ENCODE data around the gene SRRM5.
"Not testable (repeated sequence)": the region's sequence is repeated elsewhere in the genome, so short reads cannot be mapped to it uniquely, and the experiment has no call there.

The SRRM5 gene

DNA sequence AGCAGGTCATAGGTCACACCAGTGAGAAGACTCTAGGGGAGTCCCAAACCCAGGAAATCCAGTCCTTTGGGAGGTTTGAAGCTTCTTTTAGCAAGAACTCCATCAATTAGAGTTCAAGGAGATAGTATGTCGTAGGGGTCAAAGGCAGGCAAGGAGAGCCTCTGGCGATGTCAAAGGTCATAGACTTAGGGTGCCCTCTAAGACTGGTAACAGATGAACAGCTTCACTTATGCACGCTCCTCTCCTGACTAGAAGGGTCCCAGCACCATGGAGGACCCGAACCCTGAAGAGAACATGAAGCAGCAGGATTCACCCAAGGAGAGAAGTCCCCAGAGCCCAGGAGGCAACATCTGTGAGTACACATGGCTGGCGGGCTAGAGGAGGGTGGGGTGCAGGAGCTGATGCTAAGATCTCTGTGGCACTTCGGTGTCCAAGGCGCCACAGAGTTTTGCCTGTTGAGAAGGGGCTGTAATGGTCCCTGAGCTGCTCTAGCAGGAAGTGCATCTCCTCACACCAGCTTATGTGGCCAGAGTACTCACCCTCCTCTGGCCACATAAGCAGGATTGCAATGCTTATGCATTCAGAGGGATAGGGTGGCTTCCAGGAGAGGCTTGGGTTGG lies 14.9 kb upstream of the SRRM5 start:
- H3K4me2 ChIP-seq (ENCODE audit: low read length): peak overlapping the region; percentile 81
- peak overlapping the region; percentile 16 for H4K8ac ChIP-seq (ENCODE audit: low read depth, low read length)
- WGBS (ENCODE audit: extremely low coverage, insufficient coverage, low lambda C conversion rate): no CpG with 5 or more reads among the region's 7 CpGs
- no peak overlapping the region for H2BK120ac ChIP-seq (ENCODE audit: low read depth, low read length)
- H3K36me3 ChIP-seq (ENCODE audit: control insufficient read depth, insufficient read depth, low read length): no peaks in the 10 kb centered on the region
- no peaks in the 10 kb centered on the region for H3K27me3 ChIP-seq (ENCODE audit: insufficient read depth, low read length, poor library complexity)
- no peak overlapping the region for H3K4ac ChIP-seq (ENCODE audit: low read depth, low read length)
- H4K5ac ChIP-seq (ENCODE audit: low read length): no peak overlapping the region
- H3K4me3 ChIP-seq (ENCODE audit: low read length): peak overlapping the region; percentile 72
- peaks cover 17% of the 10 kb centered on the region for H3K79me2 ChIP-seq (ENCODE audit: control insufficient read depth, insufficient read depth, low read length)
- DNase-seq: no peak
- H3K79me1 ChIP-seq (ENCODE audit: low read length): peaks cover 16% of the 10 kb centered on the region
- H2AK5ac ChIP-seq (ENCODE audit: low read length): no peak overlapping the region
- H3K56ac ChIP-seq (ENCODE audit: low read length): peak overlapping the region; percentile 86
- H2BK5ac ChIP-seq (ENCODE audit: low read length): no peak overlapping the region
- H3K23ac ChIP-seq (ENCODE audit: low read length): no peak overlapping the region
- H3K18ac ChIP-seq (ENCODE audit: low read length): no peak overlapping the region
- no peak overlapping the region for H3K27ac ChIP-seq (ENCODE audit: low read depth, low read length)
- peaks cover 1% of the 10 kb centered on the region for H3K4me1 ChIP-seq (ENCODE audit: control insufficient read depth, low read depth, low read length)
- H3K9ac ChIP-seq (ENCODE audit: low read length): peak overlapping the region; percentile 84
- no peak overlapping the region for H2BK15ac ChIP-seq (replicated peaks; ENCODE audit: low read depth)

DNA sequence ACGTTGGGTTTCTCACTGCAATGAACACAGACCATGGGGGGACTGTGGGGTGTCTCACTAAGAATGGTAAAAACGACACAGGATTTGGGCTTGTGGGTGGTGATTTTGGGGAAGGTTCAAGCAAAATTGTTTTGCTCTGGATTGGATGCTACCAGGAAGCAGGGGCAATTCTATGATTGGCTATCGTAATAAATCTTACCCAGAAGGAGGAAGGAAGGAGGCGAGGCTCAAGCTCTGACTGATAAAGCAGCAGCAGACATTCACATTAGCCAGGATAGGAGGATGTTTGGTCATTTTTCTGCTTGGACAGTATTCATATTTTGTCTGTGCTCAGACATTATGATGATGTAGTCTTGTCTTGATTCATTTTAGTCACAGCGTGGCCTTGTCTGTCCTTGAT lies 14.0 kb upstream of the SRRM5 start:
- Histone ChIP-seq H4K5ac (ENCODE audit: low read length) (no peak overlapping the region), H3K4me1 (ENCODE audit: control insufficient read depth, low read depth, low read length) (peaks cover 1% of the 10 kb centered on the region), H2BK5ac (ENCODE audit: low read length) (no peak overlapping the region), H3K18ac (ENCODE audit: low read length) (no peak overlapping the region), H3K36me3 (ENCODE audit: control insufficient read depth, insufficient read depth, low read length) (no peaks in the 10 kb centered on the region), H2AK5ac (ENCODE audit: low read length) (no peak overlapping the region), H2BK120ac (ENCODE audit: low read depth, low read length) (no peak overlapping the region), H2BK15ac (replicated peaks; ENCODE audit: low read depth) (no peak overlapping the region), H3K27ac (ENCODE audit: low read depth, low read length) (no peak overlapping the region), H3K4me2 (ENCODE audit: low read length) (no peak overlapping the region), H3K56ac (ENCODE audit: low read length) (peak overlapping the region; percentile 38), H4K8ac (ENCODE audit: low read depth, low read length) (no peak overlapping the region), H3K79me1 (ENCODE audit: low read length) (peaks cover 16% of the 10 kb centered on the region), H3K4ac (ENCODE audit: low read depth, low read length) (no peak overlapping the region), H3K4me3 (ENCODE audit: low read length) (no peak overlapping the region), H3K27me3 (ENCODE audit: insufficient read depth, low read length, poor library complexity) (no peaks in the 10 kb centered on the region), H3K23ac (ENCODE audit: low read length) (no peak overlapping the region), H3K79me2 (ENCODE audit: control insufficient read depth, insufficient read depth, low read length) (peaks cover 17% of the 10 kb centered on the region), H3K9ac (ENCODE audit: low read length) (peak overlapping the region; percentile 13)
- WGBS (ENCODE audit: extremely low coverage, insufficient coverage, low lambda C conversion rate): no CpG with 5 or more reads among the region's 5 CpGs
- no peak for DNase-seq

DNA sequence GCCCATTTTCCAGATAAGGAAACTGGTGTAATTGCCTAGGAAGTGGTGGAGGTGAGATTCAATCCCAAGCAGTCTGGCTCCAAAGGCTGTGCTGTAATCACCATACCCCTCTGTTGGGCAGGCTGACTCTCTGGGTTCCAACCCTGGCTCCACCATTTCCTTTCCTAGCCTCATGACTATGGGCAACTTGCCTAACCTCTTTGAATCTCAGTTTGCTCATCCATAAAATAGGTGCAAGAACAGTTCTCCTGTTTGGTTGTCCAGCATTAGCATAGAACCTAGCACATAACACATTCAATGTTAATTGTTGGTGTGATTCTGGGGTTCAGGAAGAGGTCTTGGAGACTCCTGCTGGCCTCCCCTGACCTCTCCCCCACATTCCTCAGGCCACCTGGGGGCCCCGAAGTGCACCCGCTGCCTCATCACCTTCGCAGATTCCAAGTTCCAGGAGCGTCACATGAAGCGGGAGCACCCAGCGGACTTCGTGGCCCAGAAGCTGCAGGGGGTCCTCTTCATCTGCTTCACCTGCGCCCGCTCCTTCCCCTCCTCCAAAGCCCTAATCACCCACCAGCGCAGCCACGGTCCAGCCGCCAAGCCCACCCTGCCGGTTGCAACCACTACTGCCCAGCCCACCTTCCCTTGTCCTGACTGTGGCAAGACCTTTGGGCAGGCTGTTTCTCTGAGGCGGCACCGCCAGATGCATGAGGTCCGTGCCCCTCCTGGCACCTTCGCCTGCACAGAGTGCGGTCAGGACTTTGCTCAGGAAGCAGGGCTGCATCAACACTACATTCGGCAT lies 13.2 kb upstream of the SRRM5 start:
- no peak overlapping the region for H2BK120ac ChIP-seq (ENCODE audit: low read depth, low read length)
- H2BK15ac ChIP-seq (replicated peaks; ENCODE audit: low read depth): no peak overlapping the region
- H3K36me3 ChIP-seq (ENCODE audit: control insufficient read depth, insufficient read depth, low read length): no peaks in the 10 kb centered on the region
- H4K5ac ChIP-seq (ENCODE audit: low read length): no peak overlapping the region
- H3K18ac ChIP-seq (ENCODE audit: low read length): no peak overlapping the region
- H4K8ac ChIP-seq (ENCODE audit: low read depth, low read length): no peak overlapping the region
- no peak overlapping the region for H3K56ac ChIP-seq (ENCODE audit: low read length)
- H3K27ac ChIP-seq (ENCODE audit: low read depth, low read length): no peak overlapping the region
- H3K9ac ChIP-seq (ENCODE audit: low read length): no peak overlapping the region
- H3K23ac ChIP-seq (ENCODE audit: low read length): no peak overlapping the region
- no peak overlapping the region for H3K4ac ChIP-seq (ENCODE audit: low read depth, low read length)
- H3K27me3 ChIP-seq (ENCODE audit: insufficient read depth, low read length, poor library complexity): no peaks in the 10 kb centered on the region
- no peak overlapping the region for H2BK5ac ChIP-seq (ENCODE audit: low read length)
- no peak overlapping the region for H3K4me3 ChIP-seq (ENCODE audit: low read length)
- H3K79me1 ChIP-seq (ENCODE audit: low read length): peaks cover 12% of the 10 kb centered on the region
- H3K4me1 ChIP-seq (ENCODE audit: control insufficient read depth, low read depth, low read length): peaks cover 1% of the 10 kb centered on the region
- no peak overlapping the region for H3K4me2 ChIP-seq (ENCODE audit: low read length)
- peaks cover 17% of the 10 kb centered on the region for H3K79me2 ChIP-seq (ENCODE audit: control insufficient read depth, insufficient read depth, low read length)
- H2AK5ac ChIP-seq (ENCODE audit: low read length): no peak overlapping the region
- no CpG with 5 or more reads among the region's 19 CpGs for WGBS (ENCODE audit: extremely low coverage, insufficient coverage, low lambda C conversion rate)
- DNase-seq: no peak

DNA sequence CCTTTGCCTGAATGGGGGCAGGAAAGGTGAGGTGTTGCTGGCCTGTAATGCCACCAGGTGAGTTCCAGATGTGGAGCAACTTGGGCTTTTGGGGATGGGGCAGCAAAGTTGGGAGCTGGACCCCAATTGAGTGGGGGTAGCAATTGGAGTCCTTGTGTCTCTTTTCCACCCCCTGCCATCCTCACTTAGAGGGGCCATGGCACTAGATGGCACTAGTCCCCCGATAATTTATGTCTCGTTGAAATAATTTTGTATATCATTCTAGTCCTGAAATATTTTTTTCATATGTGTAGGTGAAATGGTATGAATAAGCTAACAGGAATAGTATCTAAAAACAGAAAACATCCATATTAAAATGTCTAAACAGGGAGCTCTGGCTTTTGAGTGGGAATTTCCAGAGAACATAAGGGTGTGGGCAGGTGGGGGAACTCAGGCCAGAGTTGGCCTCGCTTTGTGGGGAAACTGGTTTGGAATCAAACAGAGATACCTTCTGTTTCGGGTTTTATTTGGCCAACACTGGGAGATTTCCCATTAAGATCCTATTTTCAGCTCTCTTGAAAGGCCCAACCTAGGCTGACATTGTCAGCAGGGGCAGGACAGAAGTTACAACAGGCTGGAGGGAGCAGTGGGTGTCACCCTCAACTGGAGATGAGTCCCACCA lies 12.1 kb upstream of the SRRM5 start:
- Histone ChIP-seq H3K23ac (ENCODE audit: low read length) (no peak overlapping the region), H3K18ac (ENCODE audit: low read length) (no peak overlapping the region), H3K27ac (ENCODE audit: low read depth, low read length) (no peak overlapping the region), H3K4ac (ENCODE audit: low read depth, low read length) (no peak overlapping the region), H2BK120ac (ENCODE audit: low read depth, low read length) (no peak overlapping the region), H2BK5ac (ENCODE audit: low read length) (no peak overlapping the region), H3K4me2 (ENCODE audit: low read length) (no peak overlapping the region), H3K36me3 (ENCODE audit: control insufficient read depth, insufficient read depth, low read length) (no peaks in the 10 kb centered on the region), H3K4me3 (ENCODE audit: low read length) (no peak overlapping the region), H4K8ac (ENCODE audit: low read depth, low read length) (no peak overlapping the region), H3K79me2 (ENCODE audit: control insufficient read depth, insufficient read depth, low read length) (peaks cover 17% of the 10 kb centered on the region), H3K27me3 (ENCODE audit: insufficient read depth, low read length, poor library complexity) (no peaks in the 10 kb centered on the region), H2BK15ac (replicated peaks; ENCODE audit: low read depth) (no peak overlapping the region), H3K56ac (ENCODE audit: low read length) (no peak overlapping the region), H3K79me1 (ENCODE audit: low read length) (peaks cover 11% of the 10 kb centered on the region), H3K4me1 (ENCODE audit: control insufficient read depth, low read depth, low read length) (peaks cover 1% of the 10 kb centered on the region), H2AK5ac (ENCODE audit: low read length) (no peak overlapping the region), H4K5ac (ENCODE audit: low read length) (no peak overlapping the region), H3K9ac (ENCODE audit: low read length) (no peak overlapping the region)
- WGBS (ENCODE audit: extremely low coverage, insufficient coverage, low lambda C conversion rate): no CpG with 5 or more reads among the region's 4 CpGs
- no peak for DNase-seq

DNA sequence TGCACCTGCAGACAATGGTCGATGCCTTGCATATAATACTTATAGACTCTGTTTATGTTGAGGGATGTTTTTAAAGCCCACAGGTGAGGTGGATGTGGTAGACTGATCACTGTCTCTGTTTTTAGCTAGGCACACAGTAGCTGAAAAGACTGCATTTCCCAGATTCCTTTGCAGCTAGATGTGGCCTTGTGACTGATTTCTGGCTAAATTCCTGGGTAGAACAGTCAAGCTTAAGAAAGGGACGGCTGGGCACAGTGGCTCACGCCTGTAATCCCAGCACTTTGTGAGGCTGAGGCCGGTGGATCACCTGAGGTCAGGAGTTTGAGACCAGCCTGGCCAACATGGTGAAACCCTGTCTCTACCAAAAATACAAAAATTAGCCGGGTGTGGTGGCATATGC lies 11.6 kb upstream of the SRRM5 start:
- WGBS (ENCODE audit: extremely low coverage, insufficient coverage, low lambda C conversion rate): no CpG with 5 or more reads among the region's 5 CpGs
- not testable (repeated sequence) for H4K8ac ChIP-seq (ENCODE audit: low read depth, low read length)
- peaks cover 17% of the 10 kb centered on the region for H3K79me2 ChIP-seq (ENCODE audit: control insufficient read depth, insufficient read depth, low read length)

More for the DNA sequence above, 11.6 kb upstream of the SRRM5 start:
- not testable (repeated sequence) for H3K36me3 ChIP-seq (ENCODE audit: control insufficient read depth, insufficient read depth, low read length); H3K23ac ChIP-seq (ENCODE audit: low read length); H3K9ac ChIP-seq (ENCODE audit: low read length); H3K4me1 ChIP-seq (ENCODE audit: control insufficient read depth, low read depth, low read length); H2BK15ac ChIP-seq (replicated peaks; ENCODE audit: low read depth); H3K56ac ChIP-seq (ENCODE audit: low read length); H3K18ac ChIP-seq (ENCODE audit: low read length); H4K5ac ChIP-seq (ENCODE audit: low read length); H3K4me3 ChIP-seq (ENCODE audit: low read length); H3K27me3 ChIP-seq (ENCODE audit: insufficient read depth, low read length, poor library complexity); H2BK120ac ChIP-seq (ENCODE audit: low read depth, low read length); DNase-seq; H3K27ac ChIP-seq (ENCODE audit: low read depth, low read length); H2BK5ac ChIP-seq (ENCODE audit: low read length); H3K4ac ChIP-seq (ENCODE audit: low read depth, low read length); H2AK5ac ChIP-seq (ENCODE audit: low read length); H3K4me2 ChIP-seq (ENCODE audit: low read length)
- H3K79me1 ChIP-seq (ENCODE audit: low read length): peaks cover 11% of the 10 kb centered on the region

Measured in mesendoderm (in vitro differentiated cells).